Transverse colon (tissue), 4 donors: ENCODE data around the gene GALNT2. TPM values are rescaled to one million over a fixed set of nuclear protein-coding genes. Genes with fewer than 3 reads are reported as not detected.

Experiments used
- DNase-seq: peaks from one replicate; pipeline ENCODE4 v3.0.0-alpha.2; 2019
- H3K27ac ChIP-seq, 4 donors: fragments of 200-600 bp; sonication (generic); 2 replicates each; pipeline ENCODE4 v1.5.1; 2016 to 2018; ENCODE audit warnings: inconsistent platforms in 4 of 4
- H3K27me3 ChIP-seq: fragments of 200-600 bp; sonication (generic); 2 replicates; pipeline ENCODE4 v1.5.1; 2017; ENCODE audit warnings: inconsistent platforms
- H3K36me3 ChIP-seq, 4 donors: fragments of 200-600 bp; sonication (generic); 2 replicates each; pipeline ENCODE4 v1.5.1; 2017 to 2019; ENCODE audit warnings: inconsistent platforms in 4 of 4
- H3K4me1 ChIP-seq, 4 donors: fragments of 200-600 bp; sonication (generic); 2 replicates each; pipeline ENCODE4 v1.5.1; 2017 to 2020; ENCODE audit warnings: inconsistent platforms in 4 of 4
- H3K4me3 ChIP-seq, 4 donors: fragments of 200-600 bp; sonication (generic); 1 replicate in 1 of 4; 2 replicates in 3 of 4; pipeline versions ENCODE4 v1.5.1 to v1.6.1; 2017 to 2019; ENCODE audit warnings: inconsistent platforms in 4 of 4
- H3K9me3 ChIP-seq, 2 donors: fragments of 200-600 bp; sonication (generic); 2 replicates each; pipeline ENCODE4 v1.5.1; 2017 to 2019; ENCODE audit warnings: inconsistent platforms in 2 of 2
- EP300 ChIP-seq: sonication (generic); formaldehyde crosslinking; IDR thresholded peaks from one replicate; pipeline ENCODE4 v1.6.1; 2017; ENCODE audit warnings: antibody characterized with exemption, low read depth
- POLR2A ChIP-seq: fragments of 450-650 bp; IDR thresholded peaks from one replicate; pipeline ENCODE4 v1.6.1; 2016; ENCODE audit warnings: antibody characterized with exemption, mild to moderate bottlenecking, moderate library complexity
- POLR2AphosphoS5 ChIP-seq, 3 donors: sonication (generic); formaldehyde crosslinking; IDR thresholded peaks; one replicate each; pipeline ENCODE4 v1.6.1; 2016; ENCODE audit warnings: antibody characterized with exemption in 3 of 3
- WGBS, 2 donors: methylation state at CpG; one replicate each; pipeline ENCODE4 v1.1.5; 2018; ENCODE audit warnings: low coverage in 1 of 2; 5-methylcytosine and 5-hydroxymethylcytosine counted together
- in situ Hi-C, 4 donors: fragments of 200-750 bp; cut with MboI; loops; one replicate each; pipeline versions ENCODE4 v1.15.0 to v1.15.1; 2017; ENCODE audit warnings: low sequenced_read_pairs in 3 of 4, low pct_ligation_motif_present in 1 of 4, low pct_unique_long_range_greater_than_20kb in 1 of 4
- intact Hi-C: fragments of 100-400 bp; cut with DNase I; formaldehyde crosslinking; loops from one replicate; pipeline ENCODE4 v1.15.1; 2023; ENCODE audit warnings: low total_unique reads
- total RNA-seq, 4 donors: library from RNA; depleted of rRNA; stranded (reverse); fragments of >200 nt; gene quantifications; one replicate each; pipeline ENCODE4 v1.1.0, GENCODE V29; 2016
- TF ChIP-seq, protein P1 (sequence below), 5 experiments: fragments of 200-600 bp in 3 of 5; fragments of 450-650 bp in 2 of 5; sonication (generic) in 3 of 5; IDR thresholded peaks; 1 replicate in 2 of 5; 2 replicates in 3 of 5; pipeline ENCODE4 v1.5.1; 2016 to 2017; ENCODE audit warnings: antibody characterized with exemption in 5 of 5, inconsistent platforms in 3 of 5, mild to moderate bottlenecking in 2 of 5, moderate library complexity in 1 of 5

GALNT2 gene
- total RNA-seq, result 10 to 100 TPM; 16.5 to 48.8 (median 36.8) TPM

DNA sequence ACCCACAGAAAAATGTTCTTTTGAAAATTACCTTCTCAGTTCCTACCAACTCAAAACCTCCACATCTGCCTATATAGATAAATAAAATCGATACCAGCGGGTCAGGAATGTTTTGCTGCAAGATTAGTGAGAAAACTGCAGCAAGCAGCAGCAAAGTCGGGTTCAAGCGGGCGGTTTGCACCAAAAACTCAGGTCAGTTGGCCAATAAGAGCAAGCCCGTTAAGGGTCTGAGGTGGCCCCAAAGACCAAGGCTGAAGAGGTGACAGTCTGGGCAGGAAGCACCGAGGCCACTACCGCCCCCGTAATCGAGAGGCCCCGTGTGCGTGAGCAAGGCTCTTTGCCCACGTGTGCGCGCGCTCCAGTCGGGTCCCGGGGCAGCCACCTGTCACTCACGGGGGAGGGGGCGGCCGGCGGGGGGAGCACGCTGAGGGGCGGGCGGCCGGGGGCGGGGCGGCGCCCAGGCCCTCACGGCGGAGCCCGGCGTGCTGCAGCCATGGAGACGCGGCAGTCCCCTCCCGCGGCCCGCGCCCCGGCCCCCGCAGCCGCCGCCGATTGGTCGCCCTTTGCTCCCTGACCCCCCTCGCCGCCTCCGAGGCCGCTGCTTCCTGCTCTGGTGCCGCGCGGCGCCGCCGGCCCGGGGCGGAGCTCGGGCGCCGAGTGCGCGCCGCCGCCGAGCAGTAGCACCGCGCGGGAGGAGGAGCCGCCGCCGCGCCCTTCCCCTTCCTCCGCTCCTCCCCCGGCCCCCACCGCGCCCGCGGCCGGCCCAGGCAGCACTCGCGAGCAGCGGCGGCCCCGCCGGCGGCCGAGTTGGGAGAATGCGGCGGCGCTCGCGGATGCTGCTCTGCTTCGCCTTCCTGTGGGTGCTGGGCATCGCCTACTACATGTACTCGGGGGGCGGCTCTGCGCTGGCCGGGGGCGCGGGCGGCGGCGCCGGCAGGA is at the start of gene GALNT2:
Gene GALNT2 (plus strand): TSS at position 773 of the 939 bp plus-strand sequence. CDS start 43 bp downstream, at position 816.
- WGBS, 2 donors, result 0 to 5% methylated on average over 4 to 71 of the region's 104 CpGs
- TF ChIP-seq POLR2A, result peak; percentile 38
- TF ChIP-seq POLR2AphosphoS5 (IDR thresholded peaks at IDR 0.05), result peak; percentile 61 to 79 (median 75)
- TF ChIP-seq, protein P1, sequence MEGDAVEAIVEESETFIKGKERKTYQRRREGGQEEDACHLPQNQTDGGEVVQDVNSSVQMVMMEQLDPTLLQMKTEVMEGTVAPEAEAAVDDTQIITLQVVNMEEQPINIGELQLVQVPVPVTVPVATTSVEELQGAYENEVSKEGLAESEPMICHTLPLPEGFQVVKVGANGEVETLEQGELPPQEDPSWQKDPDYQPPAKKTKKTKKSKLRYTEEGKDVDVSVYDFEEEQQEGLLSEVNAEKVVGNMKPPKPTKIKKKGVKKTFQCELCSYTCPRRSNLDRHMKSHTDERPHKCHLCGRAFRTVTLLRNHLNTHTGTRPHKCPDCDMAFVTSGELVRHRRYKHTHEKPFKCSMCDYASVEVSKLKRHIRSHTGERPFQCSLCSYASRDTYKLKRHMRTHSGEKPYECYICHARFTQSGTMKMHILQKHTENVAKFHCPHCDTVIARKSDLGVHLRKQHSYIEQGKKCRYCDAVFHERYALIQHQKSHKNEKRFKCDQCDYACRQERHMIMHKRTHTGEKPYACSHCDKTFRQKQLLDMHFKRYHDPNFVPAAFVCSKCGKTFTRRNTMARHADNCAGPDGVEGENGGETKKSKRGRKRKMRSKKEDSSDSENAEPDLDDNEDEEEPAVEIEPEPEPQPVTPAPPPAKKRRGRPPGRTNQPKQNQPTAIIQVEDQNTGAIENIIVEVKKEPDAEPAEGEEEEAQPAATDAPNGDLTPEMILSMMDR (IDR thresholded peaks at IDR 0.05), result no peak
- no peak for TF ChIP-seq EP300
- intact Hi-C loops, result no loop called here
- DNase-seq, result peak; percentile 93
- Histone ChIP-seq H3K4me1 (peaks cover 0 to 29% (median 18%) of the 10 kb centered on the region in 4 donors), H3K4me3 (peak within 1 kb of the TSS; percentile 71 to 96 (median 88)), H3K9me3 (peaks cover 4% of the 10 kb centered on the region in 2 donors), H3K27me3 (no peaks in the 10 kb centered on the region), H3K36me3 (no peaks in the 10 kb centered on the region), H3K27ac (peak within 1 kb of the TSS; percentile 92 to 96 (median 96))
- in situ Hi-C loops, result no loop called here

DNA sequence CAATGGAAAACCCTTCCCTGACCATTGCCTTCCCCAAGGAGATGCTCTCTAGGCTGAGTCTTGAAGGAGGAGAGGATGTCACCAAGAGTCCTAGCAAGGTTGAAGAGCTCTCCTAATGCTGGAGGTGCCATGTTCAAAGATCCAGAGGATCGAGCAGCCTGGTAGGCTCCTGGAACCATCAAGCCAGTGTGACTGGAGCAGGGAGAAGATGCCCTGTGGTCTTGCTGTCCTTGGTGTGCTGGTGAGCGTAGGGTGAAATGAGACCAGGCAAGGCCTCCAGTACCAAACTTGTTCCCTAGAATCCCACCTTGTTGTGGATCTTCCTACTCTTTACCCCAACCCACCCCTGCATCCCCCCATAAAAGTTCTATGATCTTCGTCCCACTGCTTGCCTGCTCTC is 46.6 kb upstream of the GALNT2 start:
- WGBS, 2 donors, result 91 to 100% methylated on average over 1 to 3 of the region's 3 CpGs
- Histone ChIP-seq H3K36me3 (no peaks in the 10 kb centered on the region), H3K4me1 (no peaks in the 10 kb centered on the region), H3K9me3 (no peaks in the 10 kb centered on the region), H3K27me3 (no peaks in the 10 kb centered on the region), H3K4me3 (no peak overlapping the region), H3K27ac (no peak overlapping the region)
- TF ChIP-seq POLR2A (no peak), EP300 (no peak), POLR2AphosphoS5 (IDR thresholded peaks at IDR 0.05) (no peak)
- TF ChIP-seq, protein P1 (IDR thresholded peaks at IDR 0.05), result no peak
- DNase-seq, result no peak
- intact Hi-C loops, result no loop called here
- in situ Hi-C loops, result no loop called here

DNA sequence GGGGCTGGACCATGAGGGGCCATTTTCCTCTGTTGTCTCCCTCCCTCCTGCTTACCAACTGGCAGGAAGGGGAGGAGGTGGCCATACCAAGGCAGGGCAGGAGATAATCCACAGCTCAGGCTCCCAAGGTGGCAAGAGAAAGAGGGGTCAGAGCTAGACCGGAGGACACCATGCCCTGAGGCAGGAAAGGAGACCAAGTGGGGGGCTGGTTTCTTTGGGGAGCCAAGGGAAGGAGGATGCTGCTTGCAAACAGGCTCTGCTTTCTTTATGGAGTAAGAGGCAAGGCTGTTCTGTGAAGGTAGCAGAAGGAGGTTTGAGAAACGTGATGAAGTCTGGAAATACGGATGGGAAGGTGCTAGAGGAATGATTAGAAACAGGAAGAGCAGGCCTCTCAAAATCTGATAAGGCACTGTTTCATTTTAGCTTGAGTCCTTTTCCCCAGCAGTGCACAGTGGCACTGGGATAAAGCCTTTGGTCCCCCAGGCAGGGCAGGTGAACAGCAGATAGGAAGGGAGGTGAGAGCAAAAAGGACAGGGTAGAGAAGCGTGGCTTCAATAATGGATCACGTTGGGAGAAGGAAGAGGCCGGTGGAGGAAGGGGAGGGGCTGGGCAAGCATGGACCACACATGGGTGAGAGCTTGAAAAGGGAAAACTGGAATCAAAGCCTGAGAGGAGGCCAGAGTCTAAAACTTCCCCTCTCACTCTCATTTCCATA is 44.2 kb upstream of the GALNT2 start:
- H3K27me3 ChIP-seq, result no peaks in the 10 kb centered on the region
- H3K27ac ChIP-seq, result no peak overlapping the region
- no peak for DNase-seq
- in situ Hi-C loops (no loop called here), intact Hi-C loops (no loop called here)
- no peak overlapping the region for H3K4me3 ChIP-seq
- H3K4me1 ChIP-seq, result no peaks in the 10 kb centered on the region
- no peaks in the 10 kb centered on the region for H3K9me3 ChIP-seq
- WGBS, 2 donors, result 84 to 100% methylated on average over 3 to 6 of the region's 6 CpGs
- H3K36me3 ChIP-seq, result no peaks in the 10 kb centered on the region
- TF ChIP-seq, protein P1 (IDR thresholded peaks at IDR 0.05), result no peak
- no peak for TF ChIP-seq POLR2A
- no peak for TF ChIP-seq EP300
- no peak for TF ChIP-seq POLR2AphosphoS5 (IDR thresholded peaks at IDR 0.05)

DNA sequence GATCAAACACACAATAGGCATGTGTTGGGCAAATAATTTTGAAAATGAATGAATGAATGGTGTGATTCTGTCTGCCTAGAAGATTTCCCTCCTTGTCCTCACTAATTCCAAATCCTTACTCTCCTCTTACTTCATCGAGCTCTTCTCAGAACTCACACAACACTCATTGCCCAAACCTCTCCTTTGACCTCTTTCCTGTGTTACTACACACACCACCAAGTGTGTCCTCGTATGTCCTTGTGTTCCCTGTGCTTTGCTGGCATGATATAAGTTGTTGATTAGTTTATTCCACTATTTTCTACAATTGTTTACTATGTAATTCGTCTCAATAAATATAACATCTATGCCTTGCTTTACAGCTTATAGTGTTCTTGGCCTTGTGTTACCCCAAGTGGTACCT is 41.4 kb upstream of the GALNT2 start:
- 84 to 94% methylated on average over 2 to 3 of the region's 3 CpGs for WGBS, 2 donors
- no peaks in the 10 kb centered on the region for H3K9me3 ChIP-seq
- TF ChIP-seq, protein P1 (IDR thresholded peaks at IDR 0.05), result no peak
- TF ChIP-seq POLR2A (no peak), POLR2AphosphoS5 (IDR thresholded peaks at IDR 0.05) (no peak), EP300 (no peak)
- DNase-seq, result no peak
- H3K4me3 ChIP-seq, result no peak overlapping the region
- H3K36me3 ChIP-seq, result no peaks in the 10 kb centered on the region
- H3K4me1 ChIP-seq, result no peaks in the 10 kb centered on the region
- intact Hi-C loops, result no loop called here
- in situ Hi-C loops, result no loop called here
- H3K27ac ChIP-seq, result no peak overlapping the region
- H3K27me3 ChIP-seq, result no peaks in the 10 kb centered on the region
